Stomach (tissue), 4 donors: ENCODE results near the gene CHMP2B.

ENCODE experiments used
- EP300 ChIP-seq: sonication (generic); formaldehyde crosslinking; IDR thresholded peaks from one replicate; pipeline ENCODE4 v1.6.1; 2017; ENCODE audit warnings: antibody characterized with exemption
- TF ChIP-seq, protein P1 (sequence below), 7 experiments: fragments of 450-650 bp in 4 of 7; fragments of 200-600 bp in 3 of 7; sonication (generic) in 3 of 7; IDR thresholded peaks; one replicate each; pipeline ENCODE4 v1.5.1; 2016 to 2019; ENCODE audit warnings: antibody characterized with exemption in 7 of 7, control low read depth in 2 of 7, mild to moderate bottlenecking in 1 of 7

DNA sequence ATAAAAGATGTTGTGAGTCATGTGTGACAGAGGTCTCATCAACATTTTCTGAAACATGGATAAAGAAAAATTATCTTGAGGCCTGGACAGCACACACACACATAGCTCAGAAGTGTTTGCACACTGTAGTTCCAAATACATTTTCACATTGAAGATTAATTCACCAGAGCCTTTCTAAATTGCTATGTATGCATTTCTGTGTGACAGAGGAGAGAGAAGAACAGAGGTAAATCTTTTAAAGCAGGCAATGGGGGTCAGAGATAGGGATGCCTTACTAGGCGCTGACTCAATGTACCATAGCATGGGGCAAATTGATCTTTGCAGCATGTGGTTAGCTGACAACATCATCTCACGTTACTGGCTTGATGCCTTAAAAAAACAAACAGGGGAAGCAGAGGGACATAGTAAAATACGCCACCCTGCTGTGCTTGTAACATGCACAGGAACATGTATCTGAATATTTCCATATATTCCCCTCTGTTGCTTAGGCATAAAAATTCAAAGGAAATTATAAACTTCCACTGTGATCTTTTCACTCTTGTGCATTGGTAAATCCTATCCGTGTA, 41.6 kb downstream of the CHMP2B start:
- TF ChIP-seq, protein P1, sequence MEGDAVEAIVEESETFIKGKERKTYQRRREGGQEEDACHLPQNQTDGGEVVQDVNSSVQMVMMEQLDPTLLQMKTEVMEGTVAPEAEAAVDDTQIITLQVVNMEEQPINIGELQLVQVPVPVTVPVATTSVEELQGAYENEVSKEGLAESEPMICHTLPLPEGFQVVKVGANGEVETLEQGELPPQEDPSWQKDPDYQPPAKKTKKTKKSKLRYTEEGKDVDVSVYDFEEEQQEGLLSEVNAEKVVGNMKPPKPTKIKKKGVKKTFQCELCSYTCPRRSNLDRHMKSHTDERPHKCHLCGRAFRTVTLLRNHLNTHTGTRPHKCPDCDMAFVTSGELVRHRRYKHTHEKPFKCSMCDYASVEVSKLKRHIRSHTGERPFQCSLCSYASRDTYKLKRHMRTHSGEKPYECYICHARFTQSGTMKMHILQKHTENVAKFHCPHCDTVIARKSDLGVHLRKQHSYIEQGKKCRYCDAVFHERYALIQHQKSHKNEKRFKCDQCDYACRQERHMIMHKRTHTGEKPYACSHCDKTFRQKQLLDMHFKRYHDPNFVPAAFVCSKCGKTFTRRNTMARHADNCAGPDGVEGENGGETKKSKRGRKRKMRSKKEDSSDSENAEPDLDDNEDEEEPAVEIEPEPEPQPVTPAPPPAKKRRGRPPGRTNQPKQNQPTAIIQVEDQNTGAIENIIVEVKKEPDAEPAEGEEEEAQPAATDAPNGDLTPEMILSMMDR (IDR thresholded peaks at IDR 0.05) = no peak
- TF ChIP-seq EP300 = no peak
